HG02943 (cell line): ENCODE results near the gene APEH.

Experiments used
- ATAC-seq: cut with Tn5 transposase; IDR thresholded peaks from one replicate; pipeline ENCODE4 v1.9.1; 2021; ENCODE audit warnings: mild to moderate bottlenecking, low read depth, moderate library complexity; ENCODE audit not compliant: unreplicated experiment

Gene APEH

GRCh38 chr3:49673715-49674496 is at the start of gene APEH:
APEH (plus strand) TSS chr3:49674351; CDS start chr3:49674402, 51 bp downstream.
- peak; percentile 80 for ATAC-seq

GRCh38 chr3:49625071-49625470 is 49.1 kb upstream of the APEH start:
- ATAC-seq, result no peak

- no peak for ATAC-seq
These were observed 48.0 kb upstream of the APEH start for GRCh38 chr3:49626101-49626581.

GRCh38 chr3:49626796-49627195 is 47.4 kb upstream of the APEH start:
- no peak for ATAC-seq

GRCh38 chr3:49627634-49628033 is 46.5 kb upstream of the APEH start:
- no peak for ATAC-seq

- no peak for ATAC-seq
These were observed 45.9 kb upstream of the APEH start for GRCh38 chr3:49628249-49628648.

GRCh38 chr3:49629451-49629850 is 44.7 kb upstream of the APEH start:
- ATAC-seq, result no peak

- no peak for ATAC-seq
These were observed 44.3 kb upstream of the APEH start for GRCh38 chr3:49629866-49630265.

- ATAC-seq, result no peak
These were observed 43.4 kb upstream of the APEH start for GRCh38 chr3:49630784-49631183.

GRCh38 chr3:49634736-49635135 is 39.4 kb upstream of the APEH start:
- no peak for ATAC-seq

GRCh38 chr3:49636883-49637609 is 37.1 kb upstream of the APEH start:
- no peak for ATAC-seq

- ATAC-seq, result no peak
These were observed 35.7 kb upstream of the APEH start for GRCh38 chr3:49638445-49638844.

- ATAC-seq, result no peak
These were observed 34.6 kb upstream of the APEH start for GRCh38 chr3:49639551-49639950.

GRCh38 chr3:49641292-49641691 is 32.9 kb upstream of the APEH start:
- ATAC-seq, result no peak

GRCh38 chr3:49641921-49642707 is 32.0 kb upstream of the APEH start:
- ATAC-seq, result no peak

- no peak for ATAC-seq
These were observed 31.4 kb upstream of the APEH start for GRCh38 chr3:49642708-49643145.

- ATAC-seq, result no peak
These were observed 29.5 kb upstream of the APEH start for GRCh38 chr3:49644684-49645083.

GRCh38 chr3:49646236-49646635 is 27.9 kb upstream of the APEH start:
- ATAC-seq, result no peak

- ATAC-seq, result no peak
These were observed 26.4 kb upstream of the APEH start for GRCh38 chr3:49647741-49648140.

GRCh38 chr3:49648354-49649019 is 25.7 kb upstream of the APEH start:
- ATAC-seq, result no peak
